ENCODE results near the gene SLC25A25. TPM values are rescaled to one million over a fixed set of nuclear protein-coding genes. Genes with fewer than 3 reads are reported as not detected.

The SLC25A25 gene
- total RNA-seq, 1 experiment from 2014 or later, result 10.7 TPM

GRCh38 chr9:128049843-128050242 lies 18.2 kb upstream of the SLC25A25 start:
- TF ChIP-seq POLR2AphosphoS5 (IDR thresholded peaks at IDR 0.05; ENCODE audit: low read depth, low read length) (no peak), REST (IDR thresholded peaks at IDR 0.05; ENCODE audit: insufficient read depth in 1 of 2, low read depth in 2 of 2, low read length in 1 of 2) (no peak), CTCF (IDR thresholded peaks at IDR 0.05) (no peak), TCF7L2 (IDR thresholded peaks at IDR 0.05; ENCODE audit: low read depth, low read length) (no peak), SIN3A (IDR thresholded peaks at IDR 0.05; ENCODE audit: borderline replicate concordance, insufficient read depth, low read depth, low read length) (no peak)
- Histone ChIP-seq H3K27ac (ENCODE audit: low read length) (no peak overlapping the region), H3K27me3 (ENCODE audit: control insufficient read depth, insufficient read depth, low read length) (no peaks in the 10 kb centered on the region), H3K9me3 (ENCODE audit: control insufficient read depth, insufficient read depth, low read depth, low read length) (no peaks in the 10 kb centered on the region), H3K36me3 (ENCODE audit: control insufficient read depth, insufficient read depth, low read length) (no peaks in the 10 kb centered on the region), H3K4me3 (ENCODE audit: low read depth in 2 of 2, low read length in 2 of 2) (no peak overlapping the region), H3K4me1 (ENCODE audit: control insufficient read depth, insufficient read depth, low read length) (no peaks in the 10 kb centered on the region)
- intact Hi-C loops (cut with micrococcal nuclease; ENCODE audit: unreplicated experiment) (no loop called here), in situ Hi-C loops (cut with HindIII; ENCODE audit: low pct_unique_long_range_greater_than_20kb, low sequenced_read_pairs) (no loop called here)
- DNase-seq (ENCODE audit: low read depth, low spot score) (no peak), ATAC-seq (no peak)
- ChIA-PET CTCF (no interaction called here), POLR2A (interaction anchor here (0.7 kb wide), 1 partner anchor 123 kb away, joined by 14 read pairs; no protein-coding TSS in a partner anchor)
- no TSS peak for BruUV-seq (replicated peaks)

GRCh38 chr9:128051932-128052709 lies 15.9 kb upstream of the SLC25A25 start:
- no peaks in the 10 kb centered on the region for H3K27me3 ChIP-seq (ENCODE audit: control insufficient read depth, insufficient read depth, low read length)
- ATAC-seq, result no peak
- ChIA-PET CTCF (no interaction called here), POLR2A (no interaction called here)
- H3K4me1 ChIP-seq (ENCODE audit: control insufficient read depth, insufficient read depth, low read length), result peaks cover 6% of the 10 kb centered on the region
- no peaks in the 10 kb centered on the region for H3K36me3 ChIP-seq (ENCODE audit: control insufficient read depth, insufficient read depth, low read length)
- H3K9me3 ChIP-seq (ENCODE audit: control insufficient read depth, insufficient read depth, low read depth, low read length), result no peaks in the 10 kb centered on the region
- no peak overlapping the region for H3K27ac ChIP-seq (ENCODE audit: low read length)
- no TSS peak for BruUV-seq (replicated peaks)
- H3K4me3 ChIP-seq (ENCODE audit: low read depth in 2 of 2, low read length in 2 of 2), result no peak overlapping the region
- intact Hi-C loops (cut with micrococcal nuclease; ENCODE audit: unreplicated experiment), result no loop called here
- no peak for DNase-seq (ENCODE audit: low read depth, low spot score)
- in situ Hi-C loops (cut with HindIII; ENCODE audit: low pct_unique_long_range_greater_than_20kb, low sequenced_read_pairs), result no loop called here
- TF ChIP-seq REST (IDR thresholded peaks at IDR 0.05; ENCODE audit: insufficient read depth in 1 of 2, low read depth in 2 of 2, low read length in 1 of 2), result no peak
- TF ChIP-seq CTCF (IDR thresholded peaks at IDR 0.05), result no peak
- no peak for TF ChIP-seq TCF7L2 (IDR thresholded peaks at IDR 0.05; ENCODE audit: low read depth, low read length)
- no peak for TF ChIP-seq POLR2AphosphoS5 (IDR thresholded peaks at IDR 0.05; ENCODE audit: low read depth, low read length)
